Ovary (tissue), 9 donors: ENCODE data around the gene CD79B. TPM values are rescaled to one million over a fixed set of nuclear protein-coding genes. Genes with fewer than 3 reads are reported as not detected.
A peak's percentile ranks its signal among the peaks of the same experiment; 100 is the strongest.

Source experiments
- DNase-seq, 5 donors: peaks; one replicate each; pipeline ENCODE4 v3.0.0-alpha.2; 2019 to 2020
- H3K27ac ChIP-seq, 2 donors: fragments of 200-600 bp; one replicate each; pipeline versions ENCODE4 v1.5.1 to v1.8.0; 2019 to 2022
- H3K27me3 ChIP-seq: fragments of 200-600 bp; one replicate; pipeline ENCODE4 v1.8.0; 2022
- H3K36me3 ChIP-seq: fragments of 200-600 bp; sonication (generic); one replicate; pipeline ENCODE4 v1.5.1; 2019
- H3K4me1 ChIP-seq: one replicate; pipeline ENCODE4 v1.8.1; 2013; ENCODE audit warnings: mild to moderate bottlenecking, moderate library complexity; ENCODE audit not compliant: insufficient read depth
- H3K4me3 ChIP-seq: fragments of 200-600 bp; sonication (generic); one replicate; pipeline ENCODE4 v1.5.1; 2017
- H3K9me3 ChIP-seq, 2 donors: fragments of 200-600 bp in 1 of 2; sonication (generic) in 1 of 2; one replicate each; pipeline versions ENCODE4 v1.5.1 to v1.8.1; 2013 to 2019; ENCODE audit warnings: mild to moderate bottlenecking in 1 of 2, moderate library complexity in 1 of 2
- EP300 ChIP-seq: sonication (generic); formaldehyde crosslinking; IDR thresholded peaks from one replicate; pipeline ENCODE4 v1.6.1; 2017; ENCODE audit warnings: antibody characterized with exemption
- POLR2A ChIP-seq: fragments of 450-650 bp; IDR thresholded peaks from one replicate; pipeline ENCODE4 v1.6.1; 2017; ENCODE audit warnings: antibody characterized with exemption, mild to moderate bottlenecking, moderate library complexity
- WGBS, 3 donors: extraction: QIAGEN DNeasy Blood & Tissue Kit in 1 of 3; methylation state at CpG; one replicate each; pipeline versions ENCODE4 v1.1.5 to v1.1.7; 2013 to 2017; 5-methylcytosine and 5-hydroxymethylcytosine counted together
- intact Hi-C, 4 donors: fragments of 100-400 bp; cut with DNase I; formaldehyde crosslinking; loops; one replicate each; pipeline versions ENCODE4 v1.11.0 to v1.15.1; 2022 to 2023
- polyA plus RNA-seq, 2 donors: library from polyadenylated mRNA; stranded (reverse); fragments of 200-250 nt in 1 of 2; fragments of 350-450 nt in 1 of 2; fragmentation: Illumina TruSeq in 1 of 2; extraction: RNeasy Lipid Tissue Mini Kit (QIAGEN cat#74804) in 1 of 2; gene quantifications; one replicate each; pipeline ENCODE4 v1.2.3, GENCODE V29; 2013 to 2014
- total RNA-seq, 7 donors: library from RNA; depleted of rRNA in 2 of 7; stranded (reverse); fragments of >200 nt in 2 of 7; fragmentation: NEBNext Ultra II Directional in 3 of 7; extraction: Animal tissue kit (Norgen Biotek cat#: 25700) in 3 of 7; gene quantifications; one replicate each; pipeline versions ENCODE4 v1.1.0 to v1.2.4, GENCODE V29; 2016 to 2023
- TF ChIP-seq, protein P1 (sequence below), 3 donors: fragments of 450-650 bp in 2 of 3; fragments of 200-600 bp in 1 of 3; IDR thresholded peaks; one replicate each; pipeline versions ENCODE4 v1.5.1 to v1.8.0; 2016 to 2022; ENCODE audit warnings: antibody characterized with exemption in 3 of 3, mild to moderate bottlenecking in 1 of 3
- donor health status: DM: no; HTN: no; CAD: no; lungs with moderate emphysema.
- donor health status: DM: no; HTN: no; CAD: no.
- donor health status: Bipolar disorder and iron deficiency.
- donor health status: DM: yes; HTN: yes; CAD: no.
- donor health status: DM: no; HTN: no; CAD: no.
- donor health status: DM: yes; HTN: yes; CAD: no.

The CD79B gene
- total and polyA plus RNA-seq, 9 donors: 0.48 to 2.0 (median 0.92) TPM

DNA sequence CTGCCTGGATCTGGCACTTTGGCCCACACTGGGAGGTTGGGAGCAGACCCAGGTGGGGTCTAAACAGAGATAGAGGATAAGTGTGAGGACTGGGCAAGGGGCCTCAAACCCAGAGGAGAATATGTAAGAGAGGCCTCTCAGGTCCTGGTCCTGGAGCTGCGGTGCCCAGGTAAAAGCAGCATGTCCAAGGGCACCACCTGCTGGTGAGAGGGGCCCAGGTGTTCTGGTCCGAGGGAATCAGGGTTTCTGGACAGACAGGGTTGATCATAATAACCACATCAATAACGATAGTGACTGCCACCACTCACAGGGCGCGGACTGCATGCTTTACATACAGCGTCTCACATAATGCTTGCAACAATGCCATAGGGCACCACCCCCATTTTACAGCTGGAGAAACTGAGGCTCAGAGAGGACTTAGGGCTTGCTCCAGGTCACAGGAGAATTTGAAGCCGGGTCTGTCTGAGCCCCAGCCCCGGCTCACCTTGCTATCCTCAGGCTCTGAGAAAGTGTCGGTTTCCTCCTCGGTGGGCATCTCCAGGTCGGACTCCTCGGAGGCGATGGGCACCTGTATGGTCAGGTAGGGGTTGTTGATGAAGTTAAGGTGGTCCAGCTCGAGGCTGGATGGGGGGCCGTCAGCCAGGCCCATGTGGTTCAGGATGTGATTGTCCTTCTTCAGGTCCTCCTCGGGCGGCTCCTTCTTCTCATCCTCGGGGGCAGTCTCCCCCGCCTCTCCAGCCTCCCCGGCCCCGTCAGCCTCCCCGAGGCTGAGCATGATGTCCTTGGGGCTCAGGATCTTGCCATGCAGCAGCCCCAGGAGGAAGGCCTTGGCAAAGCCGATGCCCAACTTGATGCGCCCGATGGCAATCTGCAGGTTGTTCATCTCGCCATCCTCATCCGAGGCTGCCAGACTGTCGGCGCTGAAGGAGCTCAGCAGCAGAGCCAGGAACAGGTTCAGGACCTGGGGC is 19.1 kb upstream of the CD79B start:
- no peak for DNase-seq
- intact Hi-C loops: no loop called here
- Histone ChIP-seq H3K4me3 (no peak overlapping the region), H3K27me3 (no peaks in the 10 kb centered on the region), H3K4me1 (peaks cover 11% of the 10 kb centered on the region), H3K9me3 (no peaks in the 10 kb centered on the region), H3K36me3 (no peaks in the 10 kb centered on the region), H3K27ac (no peak overlapping the region)
- TF ChIP-seq, protein P1, sequence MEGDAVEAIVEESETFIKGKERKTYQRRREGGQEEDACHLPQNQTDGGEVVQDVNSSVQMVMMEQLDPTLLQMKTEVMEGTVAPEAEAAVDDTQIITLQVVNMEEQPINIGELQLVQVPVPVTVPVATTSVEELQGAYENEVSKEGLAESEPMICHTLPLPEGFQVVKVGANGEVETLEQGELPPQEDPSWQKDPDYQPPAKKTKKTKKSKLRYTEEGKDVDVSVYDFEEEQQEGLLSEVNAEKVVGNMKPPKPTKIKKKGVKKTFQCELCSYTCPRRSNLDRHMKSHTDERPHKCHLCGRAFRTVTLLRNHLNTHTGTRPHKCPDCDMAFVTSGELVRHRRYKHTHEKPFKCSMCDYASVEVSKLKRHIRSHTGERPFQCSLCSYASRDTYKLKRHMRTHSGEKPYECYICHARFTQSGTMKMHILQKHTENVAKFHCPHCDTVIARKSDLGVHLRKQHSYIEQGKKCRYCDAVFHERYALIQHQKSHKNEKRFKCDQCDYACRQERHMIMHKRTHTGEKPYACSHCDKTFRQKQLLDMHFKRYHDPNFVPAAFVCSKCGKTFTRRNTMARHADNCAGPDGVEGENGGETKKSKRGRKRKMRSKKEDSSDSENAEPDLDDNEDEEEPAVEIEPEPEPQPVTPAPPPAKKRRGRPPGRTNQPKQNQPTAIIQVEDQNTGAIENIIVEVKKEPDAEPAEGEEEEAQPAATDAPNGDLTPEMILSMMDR (IDR thresholded peaks at IDR 0.05): no peak
- WGBS, 3 donors: 89 to 92% (median 89%) methylated on average over 29 of the region's 29 CpGs

DNA sequence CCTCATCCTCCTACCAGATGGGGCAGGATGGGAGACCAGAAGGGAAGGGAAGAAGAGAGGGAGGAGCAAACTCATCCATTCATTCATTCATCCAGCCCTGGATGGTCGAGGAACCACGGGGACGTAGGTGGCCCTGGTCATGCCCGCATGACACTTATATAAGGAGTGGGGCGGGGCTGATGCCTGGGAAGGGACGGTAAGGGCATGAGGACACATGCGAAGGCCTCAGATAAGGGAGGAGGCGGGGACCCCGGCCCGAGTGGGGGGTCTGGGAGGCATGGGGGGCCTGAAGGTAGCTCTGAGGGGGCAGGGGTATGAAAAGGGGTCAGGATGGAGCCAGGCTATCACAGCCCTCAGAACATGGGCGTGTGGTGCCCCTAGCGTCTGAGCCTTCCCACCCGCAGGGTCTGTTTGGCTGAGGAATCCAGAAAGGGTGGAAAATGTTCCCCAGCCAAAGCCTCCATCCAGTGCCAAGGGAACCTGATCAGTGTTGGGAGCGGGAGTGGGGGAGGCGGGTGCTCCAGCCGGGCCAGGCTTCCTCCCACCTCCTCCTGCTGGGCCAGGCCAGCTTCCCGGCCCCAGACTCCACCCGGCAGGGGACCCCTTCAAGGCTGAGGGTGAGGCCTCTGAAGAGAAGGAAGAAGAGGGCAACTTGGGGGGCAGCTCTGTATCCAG is 17.6 kb upstream of the CD79B start:
- H3K4me1 ChIP-seq: peaks cover 7% of the 10 kb centered on the region
- intact Hi-C loops: no loop called here
- no peaks in the 10 kb centered on the region for H3K9me3 ChIP-seq
- H3K27ac ChIP-seq: no peak overlapping the region
- H3K4me3 ChIP-seq: no peak overlapping the region
- 48 to 52% (median 48%) methylated on average over 18 of the region's 18 CpGs for WGBS, 3 donors
- DNase-seq: peak in 1 of 5 donors; percentile 46
- no peak for TF ChIP-seq EP300
- TF ChIP-seq POLR2A: no peak
- TF ChIP-seq, protein P1 (IDR thresholded peaks at IDR 0.05): no peak
- H3K27me3 ChIP-seq: no peaks in the 10 kb centered on the region
- no peaks in the 10 kb centered on the region for H3K36me3 ChIP-seq

DNA sequence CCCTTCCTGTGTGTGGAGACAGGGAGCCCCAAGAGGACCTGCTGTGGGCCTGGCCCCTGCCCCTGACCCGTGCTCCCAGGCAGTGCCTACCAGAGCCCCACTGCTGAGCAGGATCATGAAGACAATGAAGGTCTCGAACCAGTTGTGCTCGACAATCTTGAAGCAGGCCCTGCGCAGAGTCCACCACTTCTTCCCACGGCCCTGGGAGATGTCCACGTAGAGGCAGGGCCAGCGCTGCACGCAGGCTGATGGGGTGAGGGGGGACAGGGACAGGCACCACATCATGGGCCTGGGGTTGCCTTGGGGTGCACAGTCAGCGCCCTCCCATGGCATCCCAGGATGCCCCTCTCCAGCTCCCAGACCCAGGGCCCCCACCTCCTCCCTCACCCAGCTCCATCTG is 16.4 kb upstream of the CD79B start:
- H3K4me3 ChIP-seq: no peak overlapping the region
- TF ChIP-seq, protein P1 (IDR thresholded peaks at IDR 0.05): no peak
- TF ChIP-seq POLR2A: no peak
- TF ChIP-seq EP300: no peak
- WGBS, 3 donors: 95 to 96% (median 95%) methylated on average over 9 of the region's 9 CpGs
- H3K27ac ChIP-seq: no peak overlapping the region
- no peaks in the 10 kb centered on the region for H3K9me3 ChIP-seq
- intact Hi-C loops: no loop called here
- DNase-seq: no peak
- H3K4me1 ChIP-seq: peaks cover 7% of the 10 kb centered on the region
- no peaks in the 10 kb centered on the region for H3K27me3 ChIP-seq
- H3K36me3 ChIP-seq: no peaks in the 10 kb centered on the region

GRCh38 chr17:63947711-63948330 is 15.7 kb upstream of the CD79B start:
- Histone ChIP-seq H3K36me3 (no peaks in the 10 kb centered on the region), H3K4me3 (no peak overlapping the region), H3K4me1 (peaks cover 7% of the 10 kb centered on the region), H3K27me3 (no peaks in the 10 kb centered on the region), H3K9me3 (no peaks in the 10 kb centered on the region), H3K27ac (no peak overlapping the region)
- DNase-seq: no peak
- intact Hi-C loops: no loop called here
- WGBS, 3 donors: 86 to 91% (median 87%) methylated on average over 18 of the region's 18 CpGs
- no peak for TF ChIP-seq EP300
- no peak for TF ChIP-seq POLR2A
- TF ChIP-seq, protein P1 (IDR thresholded peaks at IDR 0.05): no peak
